Effector CD8-positive, alpha-beta T cell (primary cell): ENCODE results near the gene STXBP5L.
"Not testable (repeated sequence)": the region's sequence is repeated elsewhere in the genome, so short reads cannot be mapped to it uniquely, and the experiment has no call there.

Source experiments
- DNase-seq: peaks from one replicate; lab custom pipeline; 2025; lab: John Stamatoyannopoulos, UW

The STXBP5L gene

GRCh38 chr3:121230194-121230593 is 322.2 kb downstream of the STXBP5L start:
- DNase-seq = not testable (repeated sequence)

GRCh38 chr3:121231872-121232271 is 323.9 kb downstream of the STXBP5L start:
- no peak for DNase-seq

GRCh38 chr3:121232309-121233225 is 324.6 kb downstream of the STXBP5L start:
- DNase-seq = no peak

DNA sequence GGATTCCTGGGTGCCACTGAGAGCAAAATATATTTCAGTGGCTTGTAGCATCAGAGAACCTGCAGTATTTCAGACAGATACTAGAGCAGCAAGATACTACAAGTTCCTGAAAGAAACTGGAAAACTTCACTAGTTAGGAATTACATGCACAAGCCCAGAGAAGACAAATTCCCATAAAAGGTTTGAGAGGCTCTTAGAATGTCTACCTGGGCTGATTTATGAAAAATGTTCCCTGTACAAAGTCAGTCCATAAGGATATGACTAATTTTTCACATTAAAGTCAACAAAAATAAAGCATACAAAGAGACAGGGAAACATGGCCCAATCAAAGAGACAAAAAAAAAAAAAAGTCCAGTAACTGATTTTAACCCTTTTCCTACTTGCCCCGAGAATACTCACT is 335.2 kb downstream of the STXBP5L start:
- no peak for DNase-seq

- no peak for DNase-seq
These were observed 344.7 kb downstream of the STXBP5L start for GRCh38 chr3:121252676-121253075.

DNA sequence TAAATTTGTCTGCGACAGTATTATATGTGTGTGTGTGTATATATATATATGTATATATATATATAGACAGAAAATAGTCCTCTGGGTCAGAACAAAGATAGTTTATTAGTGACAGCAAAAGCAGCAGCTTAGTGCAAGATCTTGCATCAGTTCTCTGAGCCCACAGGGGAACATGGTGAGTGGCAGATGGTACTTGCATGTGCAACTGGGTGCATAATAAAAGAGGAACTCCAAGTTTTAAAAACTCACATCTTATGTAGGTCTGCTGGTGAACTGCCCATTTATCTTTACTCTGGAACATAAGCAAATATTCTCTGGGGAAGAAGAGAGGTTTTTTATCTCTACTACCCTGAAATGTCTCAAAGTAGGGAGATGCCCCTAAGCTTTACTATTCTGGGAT is 361.4 kb downstream of the STXBP5L start:
- DNase-seq = no peak

- DNase-seq = no peak
These were observed 366.4 kb downstream of the STXBP5L start for GRCh38 chr3:121274411-121274810.

DNA sequence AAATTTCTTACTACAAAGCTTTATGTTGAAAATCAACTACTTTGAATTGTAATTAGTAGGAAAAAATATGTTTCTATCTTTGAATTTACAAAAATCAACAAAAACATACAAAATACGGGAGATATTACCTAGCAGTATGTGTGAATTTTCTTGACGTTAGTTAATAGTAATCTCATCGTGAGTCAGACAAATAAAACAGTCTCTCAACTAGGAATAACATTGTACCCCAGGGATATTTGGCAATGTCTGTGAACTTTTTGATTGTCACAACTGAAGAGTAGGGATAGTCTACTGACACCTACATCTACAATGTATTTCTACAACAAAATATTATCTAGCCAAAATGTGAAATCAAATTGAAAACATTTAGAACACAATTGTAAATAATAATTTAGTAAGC is 387.4 kb downstream of the STXBP5L start:
- no peak for DNase-seq

- no peak for DNase-seq
These were observed 388.0 kb downstream of the STXBP5L start for GRCh38 chr3:121295979-121296378.

- DNase-seq = no peak
These were observed 416.3 kb downstream of the STXBP5L start for GRCh38 chr3:121324320-121324719.

GRCh38 chr3:121330118-121330517 is 422.1 kb downstream of the STXBP5L start:
- no peak for DNase-seq

- no peak for DNase-seq
These were observed 422.6 kb downstream of the STXBP5L start for GRCh38 chr3:121330634-121331033.

DNA sequence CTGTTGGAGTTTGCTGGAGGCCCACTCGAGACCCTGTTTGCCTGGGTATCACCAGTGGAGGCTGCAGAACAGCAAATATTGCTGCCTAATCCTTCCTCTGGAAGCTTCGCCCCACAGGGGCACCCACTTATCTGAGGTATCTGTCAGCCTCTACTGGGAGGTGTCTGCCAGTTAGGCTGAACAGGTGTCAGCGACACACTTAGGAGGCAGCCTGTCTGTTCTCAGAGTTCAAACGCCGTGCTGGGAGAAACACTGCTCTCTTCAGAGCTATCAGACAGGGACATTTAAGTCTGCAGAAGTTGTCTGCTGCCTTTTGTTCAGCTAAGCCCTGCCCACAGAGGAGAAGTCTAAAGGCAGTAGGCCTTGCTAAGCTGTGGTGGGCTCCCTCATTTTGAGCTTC is 448.0 kb downstream of the STXBP5L start:
- DNase-seq = not testable (repeated sequence)

DNA sequence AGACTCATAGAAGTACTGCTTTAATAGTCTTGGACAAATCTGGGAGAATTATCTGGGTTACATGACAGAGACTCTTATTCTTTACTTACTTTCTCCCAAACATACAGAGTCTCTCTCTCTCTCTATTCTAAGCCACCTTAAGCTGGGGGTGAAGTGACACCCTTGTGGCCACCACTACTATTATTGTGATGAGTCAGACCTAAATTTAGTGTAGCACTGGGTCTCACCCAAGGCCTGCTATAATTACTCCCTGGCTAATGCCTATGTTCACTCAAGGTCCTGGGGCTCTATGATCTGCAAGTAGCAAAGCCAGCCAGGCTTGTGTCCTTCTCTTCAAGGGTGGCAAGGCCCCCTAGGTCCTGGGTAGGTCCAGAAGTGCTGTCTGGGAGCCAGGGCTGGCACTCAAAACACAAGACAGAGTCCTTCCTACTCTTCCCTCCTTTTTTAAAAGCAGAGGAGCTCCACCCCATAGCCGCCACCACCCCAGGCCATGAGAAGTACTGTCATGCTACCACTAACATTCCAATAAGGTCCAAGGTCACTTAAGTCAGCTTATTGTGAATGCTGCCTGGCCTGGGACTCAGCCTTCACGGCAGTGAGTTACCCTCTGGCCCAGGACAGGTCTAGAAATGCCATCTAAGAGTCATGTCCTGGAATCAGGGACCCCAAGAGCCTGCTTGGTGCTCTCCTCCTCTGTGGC is 454.2 kb downstream of the STXBP5L start:
- no peak for DNase-seq

DNA sequence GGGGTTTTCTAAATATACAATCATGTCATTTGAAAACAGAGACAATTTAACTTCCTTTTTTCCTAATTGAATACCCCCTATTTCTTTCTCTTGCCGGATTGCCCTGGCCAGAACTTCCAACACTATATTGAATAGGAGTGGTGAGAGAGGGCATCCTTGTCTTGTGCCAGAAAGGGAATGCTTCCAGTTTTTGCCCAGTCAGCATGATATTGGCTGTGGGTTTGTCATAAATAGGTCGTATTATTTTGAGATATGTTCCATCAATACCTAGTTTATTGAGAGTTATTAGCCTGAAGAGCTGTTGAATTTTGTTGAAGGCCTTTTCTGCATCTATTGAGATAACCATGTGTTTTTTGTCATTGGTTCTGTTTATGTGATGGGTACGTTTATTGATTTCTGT is 480.3 kb downstream of the STXBP5L start:
- DNase-seq = not testable (repeated sequence)

- not testable (repeated sequence) for DNase-seq
These were observed 488.0 kb downstream of the STXBP5L start for GRCh38 chr3:121395967-121396366.

GRCh38 chr3:121398051-121398450 is 490.0 kb downstream of the STXBP5L start:
- DNase-seq = not testable (repeated sequence)

DNA sequence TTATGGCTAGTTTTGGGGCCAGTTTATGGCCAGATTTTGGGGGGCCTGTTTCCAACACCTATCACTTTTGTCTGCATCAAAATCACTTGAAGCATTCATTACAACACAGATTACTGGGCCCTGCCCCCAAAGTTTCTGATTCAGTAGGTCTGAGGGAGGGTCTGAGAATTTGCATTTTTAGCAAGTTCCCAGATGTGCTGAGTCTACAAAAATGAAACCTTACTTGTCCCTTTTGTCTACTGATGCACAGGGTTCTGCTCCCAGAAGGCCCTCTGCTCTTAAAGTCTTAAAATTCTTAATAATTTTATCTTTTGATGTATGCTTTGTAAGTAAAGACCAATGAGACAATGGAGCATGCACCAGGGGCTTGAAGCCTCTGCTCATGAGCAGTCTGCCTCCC is 491.8 kb downstream of the STXBP5L start:
- DNase-seq = no peak

GRCh38 chr3:121405631-121406030 is 497.6 kb downstream of the STXBP5L start:
- DNase-seq = no peak

- no peak for DNase-seq
These were observed 503.5 kb downstream of the STXBP5L start for GRCh38 chr3:121411523-121411922.

GRCh38 chr3:121414924-121415323 is 506.9 kb downstream of the STXBP5L start:
- no peak for DNase-seq

DNA sequence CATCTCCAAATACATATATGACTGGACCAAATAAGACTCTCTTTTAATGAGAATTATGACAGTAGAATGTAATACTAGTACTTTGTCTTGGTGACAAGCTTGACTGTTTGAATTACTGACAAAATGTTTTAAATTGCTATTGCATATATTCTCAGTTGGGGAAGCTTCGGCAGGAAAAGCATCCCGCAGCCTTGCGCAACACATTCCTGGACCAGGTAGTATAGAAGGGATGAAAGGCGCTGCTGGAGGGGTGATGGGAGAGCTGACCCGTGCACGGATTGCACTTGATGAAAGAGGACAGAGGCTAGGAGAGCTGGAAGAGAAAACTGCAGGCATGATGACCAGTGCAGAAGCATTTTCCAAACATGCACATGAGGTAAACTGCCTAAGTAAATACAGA is 510.2 kb downstream of the STXBP5L start:
- no peak for DNase-seq

DNA sequence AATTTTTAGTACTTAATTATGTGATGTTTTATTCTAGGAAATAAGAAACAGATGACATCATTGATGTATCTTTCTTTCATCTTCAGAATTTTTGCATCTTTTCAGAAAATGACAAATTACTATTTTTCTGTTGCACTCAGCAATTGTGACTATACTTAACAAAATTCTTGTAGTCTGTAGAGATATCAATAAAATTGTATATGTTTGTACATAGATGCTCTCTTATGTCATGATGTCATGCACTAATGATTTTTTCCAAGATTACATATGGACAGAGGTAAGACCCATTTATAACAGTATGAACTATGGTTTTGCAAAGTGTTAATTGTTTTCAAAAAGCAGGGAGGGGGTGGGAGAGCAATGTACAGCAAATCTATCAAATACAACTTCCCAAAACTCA is 516.5 kb downstream of the STXBP5L start:
- no peak for DNase-seq
